ENCODE data around the gene HPGDS.
"Not testable (repeated sequence)": the region's sequence is repeated elsewhere in the genome, so short reads cannot be mapped to it uniquely, and the experiment has no call there.

HPGDS gene

GRCh38 chr4:94332983-94333590 lies 9.5 kb downstream of the HPGDS start:
- Mint-ChIP-seq H3K27me3 (ENCODE audit: low read depth) (peaks cover 3% of the 10 kb centered on the region), H3K9me3 (peaks cover 2% of the 10 kb centered on the region), H3K4me1 (peaks cover 11% of the 10 kb centered on the region), H3K27ac (no peak overlapping the region), H3K4me3 (no peak overlapping the region), H3K36me3 (ENCODE audit: low read depth) (no peaks in the 10 kb centered on the region)
- peak; percentile 29 to 44 (median 41) for TF ChIP-seq CTCF (IDR thresholded peaks at IDR 0.05; ENCODE audit: unreplicated experiment in 3 of 3)

GRCh38 chr4:94329933-94330332 lies 12.7 kb downstream of the HPGDS start:
- no peak overlapping the region for H3K27ac Mint-ChIP-seq
- H3K4me3 Mint-ChIP-seq = no peak overlapping the region
- peaks cover 17% of the 10 kb centered on the region for H3K9me3 Mint-ChIP-seq
- H3K4me1 Mint-ChIP-seq = peaks cover 11% of the 10 kb centered on the region
- H3K27me3 Mint-ChIP-seq (ENCODE audit: low read depth) = no peaks in the 10 kb centered on the region
- TF ChIP-seq CTCF (IDR thresholded peaks at IDR 0.05; ENCODE audit: unreplicated experiment in 3 of 3) = no peak
- peaks cover 5% of the 10 kb centered on the region for H3K36me3 Mint-ChIP-seq (ENCODE audit: low read depth)

- TF ChIP-seq CTCF (IDR thresholded peaks at IDR 0.05; ENCODE audit: unreplicated experiment in 3 of 3) = no peak
- Mint-ChIP-seq H3K4me3 (no peak overlapping the region), H3K36me3 (ENCODE audit: low read depth) (peaks cover 5% of the 10 kb centered on the region), H3K27ac (no peak overlapping the region), H3K9me3 (peaks cover 39% of the 10 kb centered on the region), H3K27me3 (ENCODE audit: low read depth) (peaks cover 4% of the 10 kb centered on the region), H3K4me1 (no peaks in the 10 kb centered on the region)
These were observed 16.8 kb downstream of the HPGDS start for GRCh38 chr4:94325835-94326234.

- H3K36me3 Mint-ChIP-seq (ENCODE audit: low read depth); H3K27ac Mint-ChIP-seq; H3K27me3 Mint-ChIP-seq (ENCODE audit: low read depth); H3K4me3 Mint-ChIP-seq; H3K4me1 Mint-ChIP-seq: not testable (repeated sequence)
- peaks cover 34% of the 10 kb centered on the region for H3K9me3 Mint-ChIP-seq
These were observed 22.7 kb downstream of the HPGDS start for GRCh38 chr4:94319927-94320326.

GRCh38 chr4:94307231-94307871 lies 35.3 kb downstream of the HPGDS start:
- Mint-ChIP-seq H3K36me3 (ENCODE audit: low read depth) (no peaks in the 10 kb centered on the region), H3K27ac (no peak overlapping the region), H3K27me3 (ENCODE audit: low read depth) (no peaks in the 10 kb centered on the region), H3K4me1 (peaks cover 32% of the 10 kb centered on the region), H3K9me3 (peaks cover 10% of the 10 kb centered on the region), H3K4me3 (no peak overlapping the region)
- no peak for TF ChIP-seq CTCF (IDR thresholded peaks at IDR 0.05; ENCODE audit: unreplicated experiment in 3 of 3)

GRCh38 chr4:94306713-94307112 lies 35.9 kb downstream of the HPGDS start:
- Mint-ChIP-seq H3K36me3 (ENCODE audit: low read depth) (no peaks in the 10 kb centered on the region), H3K4me1 (peaks cover 32% of the 10 kb centered on the region), H3K27ac (no peak overlapping the region), H3K4me3 (no peak overlapping the region), H3K9me3 (peaks cover 5% of the 10 kb centered on the region), H3K27me3 (ENCODE audit: low read depth) (no peaks in the 10 kb centered on the region)
- TF ChIP-seq CTCF (IDR thresholded peaks at IDR 0.05; ENCODE audit: unreplicated experiment in 3 of 3) = no peak
